ENCODE data around the gene CPNE5. TPM values are rescaled to one million over a fixed set of nuclear protein-coding genes. Genes with fewer than 3 reads are reported as not detected.
"Not testable (repeated sequence)": the region's sequence is repeated elsewhere in the genome, so short reads cannot be mapped to it uniquely, and the experiment has no call there.

The CPNE5 gene
- total RNA-seq, 1 donor from 2014 or later: 2.0 TPM

DNA sequence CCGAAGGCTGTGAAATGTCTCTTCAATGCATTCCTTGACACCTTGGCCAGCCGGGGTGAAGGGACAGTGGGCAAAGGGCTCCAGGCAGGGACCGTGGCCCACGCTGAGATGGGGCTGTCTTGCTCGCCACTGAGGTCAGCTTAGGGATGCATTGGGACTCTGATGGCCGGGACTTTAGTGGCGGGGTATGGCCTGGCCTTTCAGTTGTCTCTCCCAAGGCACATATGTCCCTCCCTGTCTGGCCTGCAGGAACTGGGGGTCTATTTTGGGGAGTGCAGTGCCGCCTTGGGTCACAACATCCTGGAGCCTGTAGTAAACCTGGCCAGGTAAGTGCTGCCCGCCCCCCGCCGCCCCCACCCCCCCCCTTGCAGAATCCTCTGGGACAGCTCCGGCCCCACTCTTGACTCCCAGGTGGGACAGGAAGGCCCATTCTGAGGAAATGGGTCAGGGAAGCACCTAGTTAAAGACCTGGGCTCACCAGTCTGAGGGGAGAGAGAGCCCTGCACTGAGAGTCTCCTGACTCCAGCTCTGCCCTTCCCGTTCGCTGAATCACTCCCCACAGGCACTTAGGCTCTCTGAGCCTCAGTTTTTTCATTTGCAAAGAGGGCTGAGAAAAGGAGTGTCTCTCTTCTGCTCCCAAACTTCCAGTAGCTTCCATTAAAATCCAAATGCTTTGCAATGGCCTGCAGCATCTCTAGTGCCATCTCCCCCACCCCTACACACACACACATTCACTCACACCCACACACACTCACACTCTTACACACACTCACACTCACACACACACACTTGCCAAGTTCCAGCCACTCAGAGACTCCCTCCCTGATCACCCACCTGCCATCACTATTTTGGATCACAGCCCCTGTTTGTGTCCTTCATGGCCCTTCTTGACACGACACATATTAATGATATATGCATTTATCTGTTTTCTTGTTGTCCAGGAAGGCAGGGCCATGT is 108.5 kb downstream of the CPNE5 start:
- no peak overlapping the region for H3K4me3 Mint-ChIP-seq (ENCODE audit: low read depth)
- no peaks in the 10 kb centered on the region for H3K36me3 Mint-ChIP-seq (ENCODE audit: low read depth)
- peaks cover 1% of the 10 kb centered on the region for H3K27me3 Mint-ChIP-seq (ENCODE audit: low read depth)
- H3K4me1 Mint-ChIP-seq (ENCODE audit: low read depth): peaks cover 35% of the 10 kb centered on the region
- H3K27ac Mint-ChIP-seq: no peak overlapping the region
- DNase-seq (ENCODE audit: low spot score): no peak
- H3K9me3 Mint-ChIP-seq: no peaks in the 10 kb centered on the region
- intact Hi-C loops (cut with micrococcal nuclease): no loop called here

DNA sequence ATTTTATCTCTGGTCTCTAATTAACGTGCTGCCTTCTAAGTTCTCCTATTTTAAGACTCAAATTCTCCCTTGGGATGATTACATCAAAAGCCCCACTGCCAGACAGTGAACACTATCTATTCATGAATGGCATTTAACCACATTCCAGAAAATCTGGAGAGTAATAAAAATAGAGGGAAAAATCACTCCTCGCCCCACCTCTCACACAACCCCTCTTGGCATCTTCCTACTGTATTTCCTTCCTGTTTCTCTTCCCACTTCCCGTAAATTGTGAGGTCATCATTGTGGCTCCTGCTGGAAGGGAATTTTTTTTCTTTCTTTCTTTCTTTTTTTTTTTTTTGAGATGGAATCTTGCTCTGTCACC is 110.1 kb downstream of the CPNE5 start:
- H3K27me3 Mint-ChIP-seq (ENCODE audit: low read depth): peaks cover 1% of the 10 kb centered on the region
- H3K27ac Mint-ChIP-seq: no peak overlapping the region
- intact Hi-C loops (cut with micrococcal nuclease): no loop called here

DNA sequence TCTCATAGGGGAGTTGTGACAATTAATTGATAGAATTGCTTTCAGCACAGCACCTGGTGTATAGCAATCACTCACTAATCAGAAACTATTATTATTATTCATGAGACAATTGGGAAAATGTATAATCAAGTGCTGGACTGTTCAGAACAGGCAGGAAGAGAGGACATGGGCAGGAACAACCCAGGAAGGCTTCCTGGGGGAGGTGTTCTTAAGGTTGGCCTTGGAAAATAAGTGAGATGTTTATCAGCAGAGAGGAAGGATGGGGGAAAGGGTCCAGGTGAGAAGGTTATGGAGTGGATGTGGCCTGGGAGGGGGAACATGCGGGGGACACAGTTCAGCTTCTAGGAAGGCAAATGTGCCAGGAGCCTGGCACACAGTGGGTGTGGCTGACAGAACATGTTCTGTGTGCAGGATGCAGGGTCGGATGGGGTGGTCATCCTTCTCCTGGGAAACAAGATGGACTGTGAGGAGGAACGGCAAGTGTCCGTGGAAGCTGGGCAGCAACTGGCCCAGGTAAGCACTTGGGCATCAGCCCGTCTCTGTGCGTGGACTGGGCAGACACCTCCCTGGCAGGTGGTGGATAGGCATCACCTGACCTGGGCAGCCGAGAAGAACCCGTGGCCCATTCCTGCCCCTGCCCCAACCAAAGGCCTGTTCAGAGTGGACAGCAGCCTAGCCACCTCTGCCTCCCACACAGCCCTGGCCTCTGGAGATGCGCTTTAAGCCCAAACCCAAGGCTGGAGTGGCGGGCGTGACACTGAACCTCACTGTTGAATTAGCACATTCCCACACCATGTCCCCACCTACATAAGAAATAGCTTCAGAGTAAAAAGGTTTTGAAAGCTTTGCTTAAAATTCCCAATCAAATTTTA is 110.7 kb downstream of the CPNE5 start:
- no peak overlapping the region for H3K27ac Mint-ChIP-seq
- no peaks in the 10 kb centered on the region for H3K9me3 Mint-ChIP-seq
- peaks cover 28% of the 10 kb centered on the region for H3K4me1 Mint-ChIP-seq (ENCODE audit: low read depth)
- no peak for DNase-seq (ENCODE audit: low spot score)
- intact Hi-C loops (cut with micrococcal nuclease): no loop called here
- no peaks in the 10 kb centered on the region for H3K36me3 Mint-ChIP-seq (ENCODE audit: low read depth)
- H3K27me3 Mint-ChIP-seq (ENCODE audit: low read depth): peaks cover 1% of the 10 kb centered on the region
- H3K4me3 Mint-ChIP-seq (ENCODE audit: low read depth): no peak overlapping the region

More for the DNA sequence above, 110.1 kb downstream of the CPNE5 start:
- H3K9me3 Mint-ChIP-seq: no peaks in the 10 kb centered on the region
- no peaks in the 10 kb centered on the region for H3K36me3 Mint-ChIP-seq (ENCODE audit: low read depth)
- H3K4me3 Mint-ChIP-seq (ENCODE audit: low read depth): no peak overlapping the region
- no peak for DNase-seq (ENCODE audit: low spot score)
- peaks cover 30% of the 10 kb centered on the region for H3K4me1 Mint-ChIP-seq (ENCODE audit: low read depth)

DNA sequence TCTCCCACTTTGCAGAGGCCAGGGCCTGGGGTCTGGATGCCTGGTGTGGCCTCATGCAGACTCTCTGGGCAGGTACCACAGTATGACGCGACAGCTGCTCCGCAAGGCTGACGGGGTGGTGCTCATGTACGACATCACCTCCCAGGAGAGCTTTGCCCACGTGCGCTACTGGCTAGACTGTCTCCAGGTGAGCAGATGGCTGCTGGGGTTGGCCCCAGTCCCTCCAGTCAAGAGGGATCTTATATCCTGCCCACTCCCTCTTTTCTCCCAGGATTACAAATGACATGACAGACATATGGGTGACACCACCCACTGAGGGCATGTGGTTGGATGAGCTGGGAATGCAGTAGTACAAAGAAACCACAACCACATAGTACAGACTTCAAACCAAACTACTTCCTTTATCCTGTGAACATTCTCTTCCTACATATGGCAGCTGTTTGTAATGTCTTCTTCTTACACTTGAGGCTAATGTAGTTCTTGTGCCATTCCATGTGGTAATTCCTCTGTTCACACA is 111.7 kb downstream of the CPNE5 start:
- Mint-ChIP-seq H3K4me1 (ENCODE audit: low read depth) (peaks cover 25% of the 10 kb centered on the region), H3K9me3 (no peaks in the 10 kb centered on the region), H3K4me3 (ENCODE audit: low read depth) (no peak overlapping the region), H3K27me3 (ENCODE audit: low read depth) (peaks cover 1% of the 10 kb centered on the region), H3K36me3 (ENCODE audit: low read depth) (no peaks in the 10 kb centered on the region), H3K27ac (no peak overlapping the region)
- intact Hi-C loops (cut with micrococcal nuclease): loop anchor here (2.0 kb wide), 1 partner anchor 27 kb away; no protein-coding TSS in a partner anchor
- no peak for DNase-seq (ENCODE audit: low spot score)

DNA sequence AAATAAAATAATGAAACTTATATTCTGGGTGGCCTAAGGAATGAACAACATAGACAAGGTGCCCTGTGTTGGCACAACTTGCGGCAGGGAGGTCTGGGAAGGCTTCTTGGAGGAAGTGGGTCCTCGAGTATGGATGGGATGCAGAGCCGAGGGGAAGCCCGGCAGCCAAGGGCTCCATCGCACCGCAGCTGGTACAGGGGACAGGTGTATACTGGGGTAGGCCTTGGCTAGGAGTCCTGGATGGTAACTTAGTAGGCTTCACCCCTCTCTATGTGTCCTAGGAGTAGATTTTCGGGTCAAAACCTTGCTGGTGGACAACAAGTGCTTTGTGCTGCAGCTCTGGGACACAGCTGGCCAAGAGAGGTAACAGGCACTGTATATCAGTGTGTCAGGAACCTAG is 113.7 kb downstream of the CPNE5 start:
- no peak for DNase-seq (ENCODE audit: low spot score)
- Mint-ChIP-seq H3K36me3 (ENCODE audit: low read depth) (no peaks in the 10 kb centered on the region), H3K9me3 (no peaks in the 10 kb centered on the region), H3K4me1 (ENCODE audit: low read depth) (peaks cover 24% of the 10 kb centered on the region), H3K27me3 (ENCODE audit: low read depth) (peaks cover 1% of the 10 kb centered on the region), H3K27ac (no peak overlapping the region), H3K4me3 (ENCODE audit: low read depth) (no peak overlapping the region)
- intact Hi-C loops (cut with micrococcal nuclease): no loop called here

DNA sequence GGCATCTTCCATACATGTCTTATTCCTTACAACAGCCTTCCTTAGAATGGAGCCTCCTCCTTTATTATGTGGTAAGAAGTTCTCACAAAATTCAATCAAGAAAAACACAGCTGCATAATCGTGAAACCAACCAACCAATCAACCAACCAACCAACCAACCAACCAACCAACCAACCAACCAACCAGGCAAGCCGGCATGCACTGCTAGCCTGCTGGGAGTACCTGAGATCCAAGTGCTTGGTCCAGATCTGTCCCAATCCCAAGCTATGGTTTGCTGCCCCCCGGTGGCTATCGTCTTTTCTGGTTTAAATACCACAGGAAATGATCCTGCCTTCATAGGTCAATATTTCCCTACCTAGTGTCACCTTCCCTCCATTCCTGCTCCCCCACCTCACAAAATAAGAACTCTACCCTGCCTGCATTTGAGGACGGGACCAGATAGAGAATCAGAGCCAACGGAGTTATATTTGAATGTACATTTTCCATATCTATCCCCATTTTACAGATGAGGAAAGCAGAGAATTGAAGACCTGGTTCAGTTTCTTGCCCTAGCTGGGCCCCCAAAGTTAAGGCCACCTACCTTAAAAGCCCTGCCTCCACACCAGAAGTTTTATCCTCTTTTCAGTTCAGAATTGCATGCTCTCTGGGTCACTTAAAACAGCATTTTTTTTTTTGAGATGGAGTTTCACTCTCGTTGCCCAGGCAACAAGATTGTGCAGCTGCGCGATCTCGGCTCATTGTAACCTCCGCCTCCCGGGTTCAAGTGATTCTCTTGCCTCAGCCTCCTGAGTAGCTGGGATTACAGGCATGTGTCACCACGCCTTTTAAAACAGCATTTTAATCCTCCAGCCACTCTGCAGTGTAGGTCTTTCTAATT is 114.5 kb downstream of the CPNE5 start:
- no peak overlapping the region for H3K4me3 Mint-ChIP-seq (ENCODE audit: low read depth)
- intact Hi-C loops (cut with micrococcal nuclease): no loop called here

DNA sequence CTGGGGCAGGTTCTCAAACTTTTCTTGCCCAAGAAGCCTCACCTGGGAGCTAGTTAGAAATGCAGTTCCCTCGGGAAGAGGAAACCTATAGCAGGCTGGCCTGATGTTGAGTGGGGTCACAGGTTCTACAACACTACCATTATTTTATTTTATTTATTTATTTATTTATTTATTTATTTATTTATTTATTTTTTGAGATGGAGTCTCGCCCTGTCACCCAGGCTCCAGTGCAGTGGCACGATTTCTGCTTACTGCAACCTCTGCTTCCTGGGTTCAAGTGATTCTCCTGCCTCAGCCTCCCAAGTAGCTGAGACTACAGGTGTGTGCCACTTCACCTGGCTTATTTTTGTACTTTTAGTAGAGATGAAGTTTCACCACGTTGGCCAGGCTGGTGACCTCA is 115.3 kb downstream of the CPNE5 start:
- H3K4me3 Mint-ChIP-seq (ENCODE audit: low read depth); intact Hi-C loops (cut with micrococcal nuclease); H3K27me3 Mint-ChIP-seq (ENCODE audit: low read depth); H3K9me3 Mint-ChIP-seq; DNase-seq (ENCODE audit: low spot score); H3K27ac Mint-ChIP-seq; H3K36me3 Mint-ChIP-seq (ENCODE audit: low read depth): not testable (repeated sequence)
- peaks cover 22% of the 10 kb centered on the region for H3K4me1 Mint-ChIP-seq (ENCODE audit: low read depth)

More for the DNA sequence above, 114.5 kb downstream of the CPNE5 start:
- H3K27ac Mint-ChIP-seq: no peak overlapping the region
- H3K4me1 Mint-ChIP-seq (ENCODE audit: low read depth): peaks cover 24% of the 10 kb centered on the region
- DNase-seq (ENCODE audit: low spot score): peak; percentile 22
- H3K9me3 Mint-ChIP-seq: no peaks in the 10 kb centered on the region
- H3K36me3 Mint-ChIP-seq (ENCODE audit: low read depth): no peaks in the 10 kb centered on the region
- H3K27me3 Mint-ChIP-seq (ENCODE audit: low read depth): peaks cover 1% of the 10 kb centered on the region

DNA sequence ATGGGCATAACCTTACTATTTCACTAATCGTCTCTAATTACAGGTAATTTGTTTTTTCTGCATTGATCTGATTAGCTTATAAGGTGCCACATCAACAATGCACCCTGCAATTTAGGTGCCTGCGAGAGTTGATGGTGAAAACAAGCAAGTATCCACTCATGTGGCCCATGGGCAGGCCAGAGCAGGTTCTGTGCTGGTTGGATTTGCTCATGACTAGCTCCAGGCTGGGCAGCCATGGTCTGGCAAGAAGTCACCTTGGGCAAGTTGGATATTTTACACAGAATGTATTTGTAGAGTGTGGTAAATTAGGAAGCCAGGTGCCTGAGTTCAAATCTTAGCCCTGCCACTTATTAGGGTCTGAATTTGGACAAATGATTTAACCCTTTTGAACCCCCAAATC is 116.4 kb downstream of the CPNE5 start:
- H3K9me3 Mint-ChIP-seq: no peaks in the 10 kb centered on the region
- no peak overlapping the region for H3K4me3 Mint-ChIP-seq (ENCODE audit: low read depth)
- no peaks in the 10 kb centered on the region for H3K27me3 Mint-ChIP-seq (ENCODE audit: low read depth)
- no peak for DNase-seq (ENCODE audit: low spot score)
- intact Hi-C loops (cut with micrococcal nuclease): no loop called here
- peaks cover 14% of the 10 kb centered on the region for H3K4me1 Mint-ChIP-seq (ENCODE audit: low read depth)
- no peak overlapping the region for H3K27ac Mint-ChIP-seq
- H3K36me3 Mint-ChIP-seq (ENCODE audit: low read depth): no peaks in the 10 kb centered on the region

DNA sequence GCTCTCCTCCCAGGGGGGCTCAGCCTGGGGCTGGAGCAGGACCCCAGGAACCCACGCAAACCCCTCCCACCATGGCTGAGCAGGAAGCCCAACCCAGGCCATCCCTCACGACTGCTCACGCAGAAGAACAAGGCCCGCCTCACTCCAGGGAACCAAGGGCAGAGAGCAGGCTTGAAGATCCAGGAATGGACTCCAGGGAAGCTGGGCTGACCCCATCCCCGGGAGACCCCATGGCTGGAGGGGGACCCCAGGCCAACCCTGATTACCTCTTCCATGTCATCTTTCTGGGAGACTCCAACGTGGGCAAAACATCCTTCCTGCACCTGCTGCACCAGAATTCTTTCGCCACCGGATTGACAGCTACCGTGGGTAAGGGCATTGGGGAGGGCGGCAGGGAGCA is 116.9 kb downstream of the CPNE5 start:
- H3K36me3 Mint-ChIP-seq (ENCODE audit: low read depth): no peaks in the 10 kb centered on the region
- H3K4me1 Mint-ChIP-seq (ENCODE audit: low read depth): peaks cover 9% of the 10 kb centered on the region
- no peaks in the 10 kb centered on the region for H3K9me3 Mint-ChIP-seq
- H3K4me3 Mint-ChIP-seq (ENCODE audit: low read depth): no peak overlapping the region
- no peak for DNase-seq (ENCODE audit: low spot score)
- no peak overlapping the region for H3K27ac Mint-ChIP-seq
- intact Hi-C loops (cut with micrococcal nuclease): no loop called here
- H3K27me3 Mint-ChIP-seq (ENCODE audit: low read depth): no peaks in the 10 kb centered on the region

DNA sequence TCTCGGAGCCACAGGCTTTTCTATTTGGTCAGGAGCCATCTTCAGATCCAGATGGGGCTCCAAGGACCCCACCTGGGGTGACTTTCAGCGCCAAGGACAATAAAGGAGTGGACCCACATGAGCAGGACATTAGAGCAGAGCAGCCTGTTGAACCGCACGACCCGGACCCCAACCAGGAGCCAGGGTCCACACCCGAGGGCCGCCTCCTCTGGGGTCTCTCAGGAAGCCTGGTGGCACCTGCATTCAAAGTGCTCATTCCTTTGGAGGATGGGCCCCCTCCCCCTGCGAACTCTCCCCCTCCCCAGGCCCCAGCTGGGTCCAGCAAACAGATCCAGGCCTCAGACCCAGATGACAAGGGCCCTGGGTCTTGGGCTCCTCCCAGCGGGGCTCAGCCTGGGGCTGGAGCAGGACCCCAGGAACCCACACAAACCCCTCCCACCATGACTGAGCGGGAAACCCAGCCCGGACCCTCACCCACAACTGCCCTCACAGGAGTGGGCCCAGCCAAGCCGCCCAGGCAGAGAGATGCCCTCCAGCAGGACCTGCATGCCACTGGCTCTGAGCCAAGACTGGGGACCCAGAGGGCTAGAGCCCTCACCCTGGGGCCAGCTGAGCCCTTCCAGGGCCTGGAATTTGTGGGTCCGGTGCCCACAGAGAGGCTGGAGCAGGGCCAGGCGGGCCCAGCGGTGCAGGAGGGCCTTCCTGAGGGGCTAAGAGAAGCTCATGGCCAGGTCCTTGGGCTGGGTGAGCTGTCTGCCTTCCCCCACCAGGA is 117.7 kb downstream of the CPNE5 start:
- DNase-seq (ENCODE audit: low spot score): no peak
- H3K27me3 Mint-ChIP-seq (ENCODE audit: low read depth): no peaks in the 10 kb centered on the region
- no peaks in the 10 kb centered on the region for H3K9me3 Mint-ChIP-seq
- H3K36me3 Mint-ChIP-seq (ENCODE audit: low read depth): no peaks in the 10 kb centered on the region
- intact Hi-C loops (cut with micrococcal nuclease): no loop called here
- no peak overlapping the region for H3K27ac Mint-ChIP-seq
- H3K4me3 Mint-ChIP-seq (ENCODE audit: low read depth): no peak overlapping the region
- peaks cover 3% of the 10 kb centered on the region for H3K4me1 Mint-ChIP-seq (ENCODE audit: low read depth)

DNA sequence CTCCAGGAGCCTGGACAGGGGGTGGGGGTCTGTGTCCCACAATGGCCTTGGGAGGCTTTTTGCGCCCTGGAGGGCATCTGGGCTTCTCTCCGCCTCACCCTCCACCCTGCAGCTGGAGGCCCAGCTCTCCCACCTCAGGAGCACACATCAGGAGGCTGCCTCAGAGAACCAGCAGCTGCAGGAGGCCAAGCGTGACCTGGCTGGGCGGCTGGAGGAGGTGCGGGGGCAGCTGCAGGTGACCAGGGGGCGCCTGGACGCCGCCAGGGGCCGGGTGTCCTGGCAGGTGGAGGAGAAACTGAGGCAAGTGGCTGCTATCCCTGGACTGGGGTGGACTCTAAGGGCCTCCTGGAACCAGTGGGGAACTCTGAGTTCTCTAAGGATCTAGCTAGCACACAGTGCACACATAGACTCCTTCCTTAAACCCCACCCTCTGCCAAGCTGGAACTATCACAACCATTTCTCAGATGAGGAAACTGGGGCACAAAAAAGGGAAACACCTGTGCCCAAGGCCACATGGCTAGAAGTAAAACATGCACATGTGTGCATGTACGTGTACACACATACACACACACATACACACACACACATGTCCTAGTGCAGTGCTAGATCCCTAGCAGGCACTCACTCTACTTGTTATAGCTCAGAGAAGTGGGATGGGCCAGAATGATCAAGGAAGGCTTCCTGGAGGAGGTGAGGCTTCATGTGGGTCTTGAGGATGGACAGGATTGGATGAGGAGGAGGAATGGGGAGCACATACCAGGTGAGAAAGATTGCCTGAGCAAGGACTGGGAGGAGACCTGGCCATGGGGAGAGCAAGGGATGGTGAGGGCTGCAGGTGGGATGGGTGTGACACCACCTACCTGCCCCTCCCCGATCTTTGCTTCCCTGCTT is 118.7 kb downstream of the CPNE5 start:
- H3K4me1 Mint-ChIP-seq (ENCODE audit: low read depth): peaks cover 3% of the 10 kb centered on the region
- no peak for DNase-seq (ENCODE audit: low spot score)
- H3K27ac Mint-ChIP-seq: no peak overlapping the region
- H3K4me3 Mint-ChIP-seq (ENCODE audit: low read depth): no peak overlapping the region
- H3K27me3 Mint-ChIP-seq (ENCODE audit: low read depth): no peaks in the 10 kb centered on the region
- intact Hi-C loops (cut with micrococcal nuclease): no loop called here
- no peaks in the 10 kb centered on the region for H3K9me3 Mint-ChIP-seq
- H3K36me3 Mint-ChIP-seq (ENCODE audit: low read depth): no peaks in the 10 kb centered on the region
